SKM-1 (cell line): Measurements from ENCODE around the gene MFSD6L.

ENCODE experiments used
- DNase-seq: peaks from one replicate; lab custom pipeline; 2025; ENCODE audit not compliant: unreplicated experiment; lab: John Stamatoyannopoulos, UW

Gene MFSD6L

DNA sequence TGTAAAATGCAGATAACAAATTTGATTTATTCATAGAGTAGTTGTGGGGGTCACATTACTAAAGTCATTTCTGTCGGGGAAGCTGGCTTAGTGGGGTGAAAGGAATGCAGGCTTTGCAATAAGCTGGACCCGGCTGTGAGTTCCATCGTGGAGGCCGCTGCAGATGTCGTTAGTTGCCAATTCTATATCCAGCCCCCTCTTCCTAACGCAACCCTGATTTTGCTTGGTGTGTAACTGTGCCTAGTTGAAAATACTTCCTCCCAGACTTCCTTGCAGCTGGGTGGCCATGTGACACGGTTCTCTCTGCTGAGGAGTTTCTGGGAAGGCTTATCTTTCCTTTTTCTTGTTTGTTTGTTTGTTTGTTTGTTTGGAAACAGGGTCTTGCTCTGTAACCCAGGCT lies 4.5 kb downstream of the MFSD6L start:
- no peak for DNase-seq

DNA sequence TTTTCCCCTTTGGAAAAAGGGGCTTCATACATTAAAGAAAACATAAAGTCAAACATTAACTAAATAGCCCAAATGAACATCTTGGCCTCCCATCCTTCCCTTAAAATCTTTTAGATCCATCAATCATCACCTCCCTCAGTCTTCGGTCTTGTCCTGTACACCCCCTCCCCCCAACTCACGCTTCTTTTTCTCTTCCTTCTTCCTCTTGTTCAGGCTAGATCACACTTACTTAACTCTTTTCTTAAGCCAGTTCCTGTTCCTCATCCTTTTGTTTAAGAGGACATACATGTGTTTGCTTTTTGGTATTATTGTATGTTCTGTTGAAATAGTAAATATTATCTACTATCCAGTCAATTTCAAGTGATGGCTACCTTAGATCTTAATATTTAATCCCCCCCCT lies 5.5 kb downstream of the MFSD6L start:
- DNase-seq, result no peak

DNA sequence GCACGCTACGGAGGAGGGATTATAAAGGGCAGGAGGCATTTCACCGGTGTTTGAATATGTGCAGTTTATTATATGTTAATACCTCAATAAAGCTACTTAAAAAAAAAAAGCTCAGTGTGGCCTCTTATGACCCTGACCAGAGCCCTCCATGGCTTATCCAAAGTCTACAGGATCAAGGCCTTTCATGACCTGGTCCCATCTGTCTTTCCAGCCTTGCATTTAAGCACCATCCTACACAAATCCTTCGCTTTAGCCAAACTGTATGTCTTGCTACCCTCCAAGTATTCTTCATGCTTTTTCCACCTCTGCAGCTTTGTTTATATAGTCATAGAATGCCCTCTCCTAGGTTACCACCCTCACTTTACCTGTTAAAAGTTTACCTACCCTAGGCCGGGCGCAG lies 6.5 kb downstream of the MFSD6L start:
- DNase-seq, result no peak

DNA sequence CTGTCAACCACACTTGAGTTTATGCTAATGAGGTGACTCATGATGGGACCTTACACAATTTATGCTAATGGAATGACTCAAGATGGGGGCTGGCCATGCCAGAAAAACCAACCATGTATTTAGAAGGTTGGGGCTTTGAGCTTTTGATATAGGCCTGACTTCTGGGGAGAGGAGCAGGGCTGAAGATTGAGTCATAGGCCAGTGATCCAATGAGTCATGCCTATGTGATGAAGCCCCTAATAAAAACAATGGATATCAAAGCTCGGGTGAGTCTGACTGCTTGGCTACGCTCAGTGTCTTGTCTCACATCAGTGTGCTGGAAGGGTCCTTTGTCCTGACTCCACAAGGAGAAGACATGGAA lies 7.3 kb downstream of the MFSD6L start:
- no peak for DNase-seq

DNA sequence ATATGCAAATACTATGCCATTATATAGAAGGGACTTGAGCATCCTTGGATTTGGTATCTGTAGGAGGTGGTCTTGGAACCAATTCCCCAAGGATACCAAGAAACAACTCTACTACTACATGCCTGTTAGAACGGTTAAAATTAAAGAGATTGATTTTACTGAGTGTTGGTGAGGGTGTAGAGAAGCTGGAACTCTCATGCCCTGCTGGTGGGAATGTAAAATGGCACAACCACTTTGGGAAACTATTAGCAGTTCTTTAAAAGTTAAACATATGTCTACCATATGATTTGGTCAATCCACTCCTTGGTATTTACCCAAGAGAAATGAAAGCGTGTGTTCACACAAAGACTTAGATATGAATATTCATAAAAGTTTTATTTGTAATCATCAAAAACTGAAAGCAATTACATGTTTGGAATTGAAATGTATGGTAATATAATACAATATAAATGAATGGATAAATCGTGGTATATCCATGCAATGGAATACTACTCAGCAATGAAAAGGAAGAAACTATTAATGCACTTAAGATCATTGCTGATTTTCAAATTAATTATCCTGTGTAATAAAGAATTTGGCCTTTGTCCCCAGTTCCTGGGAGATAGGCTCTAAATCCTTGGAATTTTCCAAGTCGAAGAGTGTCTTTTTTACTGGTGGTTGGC lies 7.8 kb downstream of the MFSD6L start:
- DNase-seq, result no peak

DNA sequence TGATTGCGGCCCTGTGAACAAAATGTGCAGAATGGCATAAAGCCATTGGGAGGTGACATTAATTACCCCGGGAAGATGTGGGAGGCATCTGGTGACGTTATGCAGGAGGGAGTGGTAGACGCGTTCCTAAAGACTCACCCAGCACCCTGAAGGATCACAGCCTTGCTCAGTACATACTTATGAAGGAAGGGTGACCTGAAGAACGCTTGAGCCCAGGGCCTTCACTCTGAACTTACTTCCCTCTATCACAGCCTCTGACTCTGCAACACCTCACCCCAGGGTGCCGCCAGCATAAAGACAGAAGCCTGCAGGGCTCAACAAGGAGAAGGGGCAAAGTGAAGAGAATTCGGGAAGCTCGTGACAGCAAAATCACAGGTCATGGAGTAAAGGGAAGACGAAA lies 9.4 kb downstream of the MFSD6L start:
- DNase-seq, result no peak

DNA sequence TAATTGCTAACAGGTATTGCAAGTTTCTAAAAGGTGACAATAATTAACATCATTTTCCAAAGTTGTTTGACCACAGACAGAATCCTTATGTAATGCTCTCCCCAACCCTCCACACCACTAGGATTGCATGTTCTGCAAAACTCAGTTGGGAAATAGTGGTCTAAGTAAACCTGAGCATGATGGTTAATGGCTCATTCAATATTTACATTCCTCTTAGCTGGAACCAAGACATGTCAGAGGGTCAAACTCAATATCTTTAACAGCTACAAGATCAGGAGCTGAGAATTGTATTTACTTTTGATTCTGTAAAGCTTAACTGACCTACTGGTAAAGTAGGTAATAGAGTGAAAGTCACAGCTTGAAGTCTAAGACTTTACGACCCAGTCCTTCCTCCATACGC lies 10.2 kb downstream of the MFSD6L start:
- no peak for DNase-seq

DNA sequence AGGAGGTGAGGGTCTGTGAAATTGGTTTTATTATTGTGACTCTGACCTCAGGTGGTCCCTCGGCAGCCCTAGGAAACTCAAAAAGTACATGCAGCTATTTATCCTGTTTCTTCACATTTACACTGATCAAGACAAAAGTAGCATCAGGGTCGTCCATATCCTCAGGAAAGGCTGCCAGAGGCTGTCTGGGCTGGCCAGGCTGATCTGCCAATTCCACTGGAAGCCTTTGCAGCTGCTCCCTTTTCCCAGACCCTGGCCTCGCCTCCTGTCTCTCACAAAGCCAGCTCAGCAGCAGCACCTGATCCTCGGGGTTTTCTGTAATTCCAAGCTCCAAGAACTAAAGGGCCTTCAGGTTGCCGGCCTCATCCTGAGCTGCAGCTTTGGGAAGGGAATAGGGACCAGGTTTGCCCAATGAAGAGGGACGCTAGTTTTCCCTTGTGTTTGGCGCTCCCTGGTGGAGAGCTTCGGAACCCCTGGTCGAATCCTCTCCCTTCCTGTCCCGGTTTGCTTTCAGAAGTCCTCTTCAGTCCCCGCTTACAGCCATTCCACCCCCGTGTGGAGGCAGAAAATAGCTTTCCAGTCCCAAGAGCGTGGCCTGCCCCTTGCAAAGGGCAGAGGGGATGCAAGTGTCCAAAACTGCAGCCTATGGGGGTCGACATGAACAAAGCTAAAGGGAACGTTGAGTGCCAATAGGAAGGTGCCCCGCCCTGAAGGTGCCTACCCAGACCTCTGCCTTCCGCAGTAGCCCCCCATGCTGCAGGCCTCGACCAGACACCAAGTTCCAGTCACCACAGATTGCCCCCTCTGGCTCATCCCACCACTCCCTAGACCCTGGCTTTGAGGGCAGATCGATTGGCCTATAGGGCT lies 13.4 kb downstream of the MFSD6L start:
- DNase-seq, result no peak

DNA sequence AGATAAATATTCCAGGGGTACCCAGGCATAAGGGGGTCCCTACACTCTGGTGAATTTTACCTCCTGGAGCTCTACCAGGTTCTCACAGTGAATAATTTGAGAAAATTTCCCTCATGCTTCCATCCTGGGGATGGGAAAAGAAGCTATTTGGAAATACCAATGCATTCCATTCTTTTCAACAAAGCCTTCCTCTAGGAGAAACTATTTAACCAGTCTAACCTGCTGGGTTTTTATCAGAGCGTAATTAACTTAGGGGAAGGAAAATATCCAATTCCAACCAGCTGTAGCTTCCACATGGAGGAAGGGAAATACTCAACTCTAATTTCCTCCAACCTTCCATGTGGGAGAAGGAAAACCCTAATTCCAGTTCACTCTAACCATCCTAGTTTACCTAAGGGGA lies 17.0 kb downstream of the MFSD6L start:
- DNase-seq, result no peak

DNA sequence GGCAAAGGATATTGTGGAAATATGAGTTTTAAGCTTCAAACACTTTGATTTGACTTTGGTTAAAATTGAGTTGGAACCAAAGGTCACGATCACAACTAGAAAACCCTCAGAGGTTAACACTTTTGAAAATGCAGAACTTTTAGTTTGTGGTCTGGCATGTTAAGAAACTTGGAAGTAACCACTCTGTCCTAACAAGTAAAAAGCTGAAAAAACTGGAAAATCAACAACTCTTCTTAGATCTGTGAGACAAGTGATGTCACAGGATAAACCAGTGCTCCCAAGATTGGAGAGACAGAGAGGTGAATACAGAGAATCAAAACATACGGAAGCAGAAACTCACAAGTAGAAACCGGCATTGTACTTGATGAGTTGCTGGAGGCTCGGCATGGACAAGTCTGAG lies 17.4 kb downstream of the MFSD6L start:
- no peak for DNase-seq

DNA sequence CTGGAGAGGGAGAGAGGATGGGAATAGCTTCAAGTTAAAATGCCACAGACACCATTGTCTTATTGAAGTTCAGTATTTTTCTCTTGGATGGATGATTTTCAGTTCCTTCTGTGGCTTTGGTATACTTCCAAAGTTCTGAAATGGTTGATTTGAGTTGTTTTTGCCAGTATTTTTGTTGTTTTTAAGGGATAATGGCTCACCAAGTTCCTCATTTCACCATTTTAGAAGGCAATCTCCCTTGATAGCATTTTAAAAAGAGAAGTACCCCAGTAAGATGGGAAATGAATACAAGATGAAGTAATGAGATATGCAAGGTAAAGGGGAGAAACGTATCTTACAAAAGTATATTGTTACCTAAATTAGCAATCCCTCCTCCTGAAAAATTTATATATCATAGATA lies 22.3 kb downstream of the MFSD6L start:
- DNase-seq, result no peak

DNA sequence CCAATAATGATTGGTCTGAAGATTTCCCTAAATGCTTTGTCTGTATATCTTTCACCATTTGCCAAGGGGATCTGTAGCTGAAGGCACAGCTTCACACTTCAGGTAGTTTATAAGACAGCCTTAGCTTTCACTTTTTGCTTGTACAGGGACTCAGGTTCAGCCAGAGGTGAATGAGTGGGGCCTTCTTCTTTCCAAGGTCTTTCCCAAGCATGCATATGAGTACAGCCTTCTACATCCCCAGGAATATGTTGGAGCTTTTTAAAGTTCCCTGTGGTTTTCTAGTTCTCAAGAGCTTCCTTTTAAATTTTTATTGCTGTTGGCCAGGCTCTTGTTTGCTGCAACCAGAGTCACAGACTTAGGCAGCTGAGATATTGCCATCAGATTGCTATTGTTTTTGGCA lies 22.9 kb downstream of the MFSD6L start:
- DNase-seq, result no peak

DNA sequence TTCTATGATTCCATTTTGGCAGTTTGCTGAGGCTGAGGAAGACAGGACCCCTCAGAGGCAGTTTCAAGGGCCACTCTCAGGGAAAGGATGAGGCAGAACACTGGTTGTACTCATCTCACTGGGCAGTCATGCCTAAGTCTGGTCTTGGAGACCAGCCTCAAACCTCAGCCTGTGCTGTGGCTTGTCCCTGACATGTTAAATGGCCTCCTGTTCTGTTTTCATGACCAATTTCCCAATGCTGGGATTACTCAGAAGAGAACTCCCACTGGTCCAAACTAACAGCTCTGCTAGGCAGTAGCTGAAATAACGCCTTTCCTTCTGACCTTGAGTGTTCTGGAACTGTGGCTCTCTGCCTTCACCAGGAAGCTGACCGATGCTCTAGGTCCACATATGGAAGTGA lies 32.4 kb downstream of the MFSD6L start:
- no peak for DNase-seq

DNA sequence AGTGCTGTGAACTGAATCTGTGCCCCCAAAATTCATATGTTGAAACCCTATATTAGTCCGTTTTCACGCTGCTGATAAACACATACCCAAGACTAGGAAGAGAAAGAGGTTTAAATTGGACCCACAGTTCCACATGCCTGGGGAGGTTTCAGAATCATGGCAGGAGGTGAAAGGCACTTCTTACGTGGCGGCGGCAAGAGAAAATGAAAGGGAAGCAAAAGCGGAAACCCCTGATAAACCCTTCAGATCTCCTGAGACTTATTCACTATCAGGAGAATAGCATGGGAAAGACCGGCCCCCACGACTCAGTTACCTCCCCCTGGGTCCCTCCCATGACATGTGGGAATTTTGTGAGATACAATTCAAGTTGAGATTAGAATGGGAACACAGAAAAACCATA lies 37.2 kb downstream of the MFSD6L start:
- DNase-seq, result no peak

DNA sequence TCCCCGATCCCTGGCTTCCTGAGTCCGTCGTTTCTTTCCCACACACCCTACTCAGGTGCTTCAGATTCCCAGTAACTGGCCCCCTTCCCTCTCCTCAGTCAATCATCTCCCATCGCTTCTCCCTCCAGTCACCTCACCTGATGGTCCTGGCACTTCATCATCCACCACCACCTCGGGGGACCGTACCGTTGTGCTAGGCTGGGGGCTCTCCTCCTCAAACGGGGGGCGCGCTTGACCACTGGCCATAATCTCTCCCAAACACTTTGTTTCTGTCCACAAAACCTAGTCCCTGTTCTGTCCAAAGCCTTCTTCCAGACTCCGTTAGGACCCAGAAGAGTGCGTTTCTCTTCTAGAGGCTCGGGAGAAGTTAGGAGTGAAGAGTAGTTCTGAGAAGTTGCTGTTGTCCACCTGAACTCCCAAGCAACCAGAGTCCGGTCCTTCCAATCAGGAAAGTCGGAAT lies 41.0 kb downstream of the MFSD6L start, which contains the start of gene SPDYE4:
Gene SPDYE4, minus strand, starts transcription at position 410 of the 460 bp plus-strand sequence. Its CDS starts 164 bp downstream, at position 246.
- no peak for DNase-seq

DNA sequence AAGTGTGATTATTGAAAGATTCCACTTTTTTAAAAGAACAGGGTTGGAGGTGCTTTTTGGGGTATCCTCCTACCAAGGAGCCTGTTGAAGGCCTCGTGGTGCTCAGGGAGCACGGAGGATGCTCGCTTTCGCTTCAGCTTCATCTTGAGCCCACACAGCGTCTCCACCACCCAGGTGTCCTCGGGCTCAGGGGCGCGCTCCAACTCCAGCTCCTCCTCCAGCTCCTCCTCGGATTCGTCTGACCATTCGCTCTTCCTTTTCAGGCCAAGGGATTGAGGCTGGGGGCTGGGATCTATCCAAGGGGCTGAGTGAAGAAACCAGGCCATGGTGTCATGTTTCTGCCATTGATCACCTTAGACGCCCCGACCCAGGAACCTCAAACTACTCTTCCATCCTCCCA lies 42.0 kb downstream of the MFSD6L start:
- DNase-seq, result no peak

DNA sequence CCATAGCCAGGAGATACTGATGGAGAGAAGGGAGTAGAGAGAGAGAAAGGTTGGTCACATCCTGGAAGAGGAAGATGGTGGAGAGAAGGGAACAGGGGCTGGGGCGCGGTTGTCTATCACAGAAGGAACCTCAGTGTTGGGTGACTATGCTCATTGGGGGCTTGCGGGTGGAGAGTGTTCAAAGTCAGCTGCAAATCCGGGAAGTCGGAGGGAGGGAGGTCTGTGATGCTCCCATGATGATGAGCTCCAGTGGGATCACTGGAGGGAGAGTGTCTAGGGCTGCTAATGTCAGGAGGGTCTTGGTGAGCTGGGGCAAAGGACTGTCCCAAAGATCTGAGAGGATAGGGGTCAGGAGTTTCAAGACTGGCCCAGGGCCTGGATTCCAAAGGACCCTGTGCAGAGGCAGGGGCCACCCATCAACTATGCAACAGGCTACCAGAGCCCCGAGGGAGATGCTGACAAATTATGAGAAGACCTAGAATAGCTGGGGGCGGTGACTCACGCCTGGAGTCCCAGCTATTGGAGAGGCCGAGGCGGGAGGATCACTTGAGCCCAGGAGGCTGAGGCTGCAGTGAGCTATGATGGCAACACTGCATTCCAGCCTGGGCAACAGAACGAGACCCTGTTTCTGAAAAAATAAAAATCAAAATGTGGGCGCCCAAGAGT lies 43.4 kb downstream of the MFSD6L start:
- DNase-seq, result no peak

DNA sequence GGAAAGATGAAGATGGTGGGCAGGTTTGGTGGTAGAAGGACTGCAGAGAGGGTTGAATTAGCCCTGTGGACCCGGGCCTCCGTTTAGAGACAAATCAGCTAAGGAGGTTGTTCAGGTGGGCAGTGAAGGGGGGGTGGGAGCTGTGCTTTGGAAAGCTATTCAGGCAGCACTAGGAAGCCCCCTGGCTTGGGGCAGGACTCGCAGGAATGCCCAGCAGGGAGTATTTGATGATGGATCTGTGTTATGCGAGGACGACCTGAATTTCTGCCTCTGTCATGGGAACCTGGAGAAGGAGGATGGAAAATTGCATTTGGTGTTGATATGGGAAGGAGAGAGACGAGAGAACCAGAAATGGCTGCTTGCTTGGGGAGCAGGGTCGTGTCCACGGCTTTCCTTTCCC lies 44.3 kb downstream of the MFSD6L start:
- no peak for DNase-seq

DNA sequence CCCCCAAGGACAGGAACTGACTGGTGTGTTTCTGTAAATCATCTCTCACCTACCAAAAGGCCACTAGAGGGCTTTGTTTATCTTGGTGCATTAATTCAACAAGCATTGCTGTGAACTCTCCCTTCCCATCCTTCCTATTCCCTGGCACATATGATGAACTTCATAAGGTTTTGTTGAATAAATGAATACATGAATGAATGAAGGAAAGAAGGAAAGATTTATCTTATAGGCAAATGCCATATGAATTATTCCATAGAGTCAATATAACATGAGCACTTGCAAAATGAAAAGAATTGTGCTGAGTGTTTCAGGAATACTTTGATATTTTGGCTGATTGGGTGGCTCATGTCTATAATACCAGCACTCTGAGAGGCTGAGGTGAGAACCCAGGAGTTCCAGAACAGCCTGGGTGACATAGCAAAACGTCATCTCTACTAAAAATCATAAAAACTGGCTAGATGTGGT lies 45.2 kb downstream of the MFSD6L start:
- peak; percentile 1 for DNase-seq

DNA sequence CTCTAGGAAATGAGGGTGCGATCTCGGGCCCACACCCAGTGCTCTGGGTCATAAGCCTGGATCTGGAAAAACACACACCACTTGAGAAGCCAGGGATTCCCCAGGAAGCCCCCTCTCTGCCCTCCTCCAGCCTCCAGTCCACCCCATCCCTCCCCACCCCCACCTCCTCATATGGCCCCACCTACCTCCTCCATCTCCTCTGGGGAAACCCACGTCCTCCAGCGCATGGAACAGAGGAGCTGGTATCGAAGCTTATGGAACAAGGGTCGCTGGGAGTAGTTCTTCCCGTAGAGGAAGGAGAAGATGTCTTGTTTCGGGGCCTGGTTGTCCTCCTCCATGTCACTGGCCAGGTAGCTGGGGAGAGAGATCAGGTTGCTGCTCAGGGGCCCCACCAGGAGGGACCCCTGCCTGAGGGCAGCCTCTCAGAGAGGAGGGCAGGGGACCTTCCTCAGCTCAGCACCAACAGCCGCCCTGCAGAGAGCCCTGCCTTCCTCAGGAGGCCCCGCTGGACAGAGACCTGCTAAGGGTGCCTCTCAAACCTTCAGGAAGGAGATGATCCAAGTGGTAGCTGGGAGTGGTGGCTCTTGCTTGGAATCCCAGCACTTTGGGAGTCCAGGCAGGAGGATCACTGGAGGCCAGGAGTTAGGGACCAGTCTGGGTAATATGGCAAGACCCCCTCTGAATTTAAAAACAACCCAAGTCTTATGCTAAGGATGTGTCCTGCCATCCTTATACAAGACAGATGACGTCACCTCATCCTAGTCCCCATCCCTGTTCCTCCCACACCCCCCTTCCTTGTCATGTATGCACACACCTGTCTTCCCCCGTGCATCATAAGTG lies 45.8 kb downstream of the MFSD6L start:
- DNase-seq, result no peak

DNA sequence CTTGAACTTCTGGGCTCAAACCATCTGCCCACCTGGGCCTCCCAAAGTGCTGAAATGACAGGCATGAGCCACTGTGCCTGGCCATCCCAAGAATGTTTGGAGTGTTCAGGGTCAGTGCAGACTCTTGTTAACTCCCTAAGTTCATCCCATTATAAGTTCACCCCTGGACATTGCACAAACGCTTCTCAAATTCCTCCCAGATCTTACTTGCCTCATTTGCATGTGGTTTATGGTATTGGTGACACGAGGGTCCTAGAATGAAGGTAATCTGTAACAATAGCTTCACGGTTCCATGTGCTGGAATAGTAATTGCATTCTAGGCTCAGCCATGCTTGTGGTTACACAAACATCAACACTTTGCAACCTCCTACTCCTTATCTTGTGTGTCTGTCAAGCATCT lies 49.5 kb downstream of the MFSD6L start:
- DNase-seq, result no peak
